Esophagus squamous epithelium (tissue), 5 donors: ENCODE results near the gene HBE1. TPM values are rescaled to one million over a fixed set of nuclear protein-coding genes. Genes with fewer than 3 reads are reported as not detected.
"Not testable (repeated sequence)": the region's sequence is repeated elsewhere in the genome, so short reads cannot be mapped to it uniquely, and the experiment has no call there.

Experiments
- DNase-seq: peaks from one replicate; lab custom pipeline; 2025; lab: John Stamatoyannopoulos, UW
- H3K27ac ChIP-seq, 4 donors: fragments of 200-600 bp; sonication (generic); one replicate each; pipeline ENCODE4 v1.5.1; 2016 to 2019; ENCODE audit warnings: mild to moderate bottlenecking in 1 of 4
- H3K27me3 ChIP-seq, 4 donors: fragments of 200-600 bp; sonication (generic); 1 replicate in 3 of 4; 2 replicates in 1 of 4; pipeline versions ENCODE4 v1.5.1 to v1.6.0; 2017 to 2021; ENCODE audit warnings: antibody characterized with exemption in 1 of 4
- H3K36me3 ChIP-seq, 3 donors: fragments of 200-600 bp; sonication (generic); one replicate each; pipeline ENCODE4 v1.5.1; 2016 to 2019
- H3K4me1 ChIP-seq, 3 donors: fragments of 200-600 bp; sonication (generic); one replicate each; pipeline ENCODE4 v1.5.1; 2017 to 2019
- H3K4me3 ChIP-seq, 4 donors: fragments of 200-600 bp; sonication (generic); 1 replicate in 3 of 4; 2 replicates in 1 of 4; pipeline ENCODE4 v1.5.1; 2016 to 2019; ENCODE audit warnings: mild to moderate bottlenecking in 2 of 4, moderate library complexity in 1 of 4
- H3K9me3 ChIP-seq, 3 donors: fragments of 200-600 bp; sonication (generic); one replicate each; pipeline ENCODE4 v1.5.1; 2016 to 2019
- POLR2A ChIP-seq, 4 donors: fragments of 450-650 bp; IDR thresholded peaks; one replicate each; pipeline ENCODE4 v1.6.1; 2017; ENCODE audit warnings: antibody characterized with exemption in 4 of 4, mild to moderate bottlenecking in 4 of 4, moderate library complexity in 3 of 4
- WGBS, 2 donors: methylation state at CpG; one replicate each; pipeline ENCODE4 v1.1.5; 2018; 5-methylcytosine and 5-hydroxymethylcytosine counted together
- intact Hi-C: fragments of 100-400 bp; cut with DNase I; formaldehyde crosslinking; loops from one replicate; pipeline ENCODE4 v1.15.0; 2022
- total RNA-seq, 4 donors: library from RNA; depleted of rRNA; stranded (reverse); fragments of >200 nt; gene quantifications; one replicate each; pipeline ENCODE4 v1.1.0, GENCODE V29; 2016
- TF ChIP-seq, protein P1 (sequence below), 6 experiments: fragments of 450-650 bp in 4 of 6; fragments of 200-600 bp in 2 of 6; sonication (generic) in 2 of 6; IDR thresholded peaks; one replicate each; pipeline ENCODE4 v1.5.1; 2016 to 2019; ENCODE audit warnings: antibody characterized with exemption in 6 of 6, mild to moderate bottlenecking in 4 of 6, moderate library complexity in 4 of 6
- donor health status: DM: yes; HTN: yes; CAD: no.

HBE1 gene
- total RNA-seq, 4 donors from 2014 or later: not detected

DNA sequence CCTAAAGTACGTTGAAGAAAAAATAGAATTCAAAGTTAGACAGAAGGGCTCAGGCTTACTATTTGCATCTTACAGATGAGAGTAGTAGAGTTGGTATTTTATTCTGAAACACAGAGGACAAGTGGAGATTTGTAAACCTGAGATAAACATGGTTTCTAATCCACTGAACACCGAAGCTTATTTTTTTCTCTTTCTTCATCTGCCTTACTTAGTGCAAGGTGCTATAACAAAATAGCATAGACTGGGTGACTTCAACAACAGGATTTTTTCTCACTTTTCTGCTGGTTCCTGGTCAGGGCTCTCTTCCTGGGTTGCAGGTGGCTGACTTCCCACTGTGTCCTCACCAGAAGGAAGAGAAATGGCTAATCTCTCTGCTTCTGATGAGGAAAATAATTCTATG is 18.0 kb downstream of the HBE1 start:
- WGBS, 2 donors: 48 to 56% methylated on average over 2 of the region's 2 CpGs
- H3K4me3 ChIP-seq: no peak overlapping the region
- no peaks in the 10 kb centered on the region for H3K36me3 ChIP-seq
- DNase-seq: no peak
- intact Hi-C loops: no loop called here
- H3K9me3 ChIP-seq: no peaks in the 10 kb centered on the region
- no peak overlapping the region for H3K27ac ChIP-seq
- H3K27me3 ChIP-seq: no peaks in the 10 kb centered on the region
- TF ChIP-seq POLR2A (IDR thresholded peaks at IDR 0.05): no peak
- TF ChIP-seq, protein P1, sequence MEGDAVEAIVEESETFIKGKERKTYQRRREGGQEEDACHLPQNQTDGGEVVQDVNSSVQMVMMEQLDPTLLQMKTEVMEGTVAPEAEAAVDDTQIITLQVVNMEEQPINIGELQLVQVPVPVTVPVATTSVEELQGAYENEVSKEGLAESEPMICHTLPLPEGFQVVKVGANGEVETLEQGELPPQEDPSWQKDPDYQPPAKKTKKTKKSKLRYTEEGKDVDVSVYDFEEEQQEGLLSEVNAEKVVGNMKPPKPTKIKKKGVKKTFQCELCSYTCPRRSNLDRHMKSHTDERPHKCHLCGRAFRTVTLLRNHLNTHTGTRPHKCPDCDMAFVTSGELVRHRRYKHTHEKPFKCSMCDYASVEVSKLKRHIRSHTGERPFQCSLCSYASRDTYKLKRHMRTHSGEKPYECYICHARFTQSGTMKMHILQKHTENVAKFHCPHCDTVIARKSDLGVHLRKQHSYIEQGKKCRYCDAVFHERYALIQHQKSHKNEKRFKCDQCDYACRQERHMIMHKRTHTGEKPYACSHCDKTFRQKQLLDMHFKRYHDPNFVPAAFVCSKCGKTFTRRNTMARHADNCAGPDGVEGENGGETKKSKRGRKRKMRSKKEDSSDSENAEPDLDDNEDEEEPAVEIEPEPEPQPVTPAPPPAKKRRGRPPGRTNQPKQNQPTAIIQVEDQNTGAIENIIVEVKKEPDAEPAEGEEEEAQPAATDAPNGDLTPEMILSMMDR (IDR thresholded peaks at IDR 0.05): no peak
- no peaks in the 10 kb centered on the region for H3K4me1 ChIP-seq

DNA sequence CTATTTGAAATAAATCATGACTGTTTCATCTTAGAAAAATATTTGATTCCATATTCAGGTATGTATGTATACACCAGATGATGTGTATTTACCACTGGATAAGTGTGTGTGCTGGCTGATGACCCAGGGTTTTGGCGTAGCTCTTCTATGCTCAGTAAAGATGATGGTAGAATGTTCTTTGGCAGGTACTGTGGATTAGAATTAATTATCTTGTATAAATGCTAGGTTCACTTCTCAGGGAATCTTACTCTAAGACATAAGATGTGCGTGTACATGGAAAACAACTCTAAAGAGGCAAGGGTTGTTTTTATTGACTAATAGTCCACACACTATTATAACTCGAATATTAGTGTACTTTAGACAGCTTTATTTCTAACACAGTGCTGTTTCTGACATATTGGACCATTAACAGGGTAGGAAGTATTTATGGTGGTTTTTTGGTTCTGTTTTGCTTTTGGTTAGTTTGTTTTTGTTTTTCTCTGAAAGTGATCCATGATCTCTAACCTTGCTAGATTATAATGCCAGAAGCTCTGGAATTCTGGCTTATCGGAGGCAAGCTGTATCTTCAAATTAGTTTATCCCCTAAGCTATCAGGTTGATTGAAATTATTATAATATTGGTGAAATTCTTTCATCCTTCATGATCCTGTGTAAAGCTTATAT is 19.1 kb downstream of the HBE1 start:
- WGBS, 2 donors: 77 to 81% methylated on average over 4 of the region's 4 CpGs
- DNase-seq: no peak
- TF ChIP-seq, protein P1 (IDR thresholded peaks at IDR 0.05): no peak
- no peak for TF ChIP-seq POLR2A (IDR thresholded peaks at IDR 0.05)
- no peaks in the 10 kb centered on the region for H3K36me3 ChIP-seq
- intact Hi-C loops: no loop called here
- no peak overlapping the region for H3K27ac ChIP-seq
- no peaks in the 10 kb centered on the region for H3K27me3 ChIP-seq
- H3K4me1 ChIP-seq: no peaks in the 10 kb centered on the region
- H3K4me3 ChIP-seq: no peak overlapping the region
- H3K9me3 ChIP-seq: no peaks in the 10 kb centered on the region

DNA sequence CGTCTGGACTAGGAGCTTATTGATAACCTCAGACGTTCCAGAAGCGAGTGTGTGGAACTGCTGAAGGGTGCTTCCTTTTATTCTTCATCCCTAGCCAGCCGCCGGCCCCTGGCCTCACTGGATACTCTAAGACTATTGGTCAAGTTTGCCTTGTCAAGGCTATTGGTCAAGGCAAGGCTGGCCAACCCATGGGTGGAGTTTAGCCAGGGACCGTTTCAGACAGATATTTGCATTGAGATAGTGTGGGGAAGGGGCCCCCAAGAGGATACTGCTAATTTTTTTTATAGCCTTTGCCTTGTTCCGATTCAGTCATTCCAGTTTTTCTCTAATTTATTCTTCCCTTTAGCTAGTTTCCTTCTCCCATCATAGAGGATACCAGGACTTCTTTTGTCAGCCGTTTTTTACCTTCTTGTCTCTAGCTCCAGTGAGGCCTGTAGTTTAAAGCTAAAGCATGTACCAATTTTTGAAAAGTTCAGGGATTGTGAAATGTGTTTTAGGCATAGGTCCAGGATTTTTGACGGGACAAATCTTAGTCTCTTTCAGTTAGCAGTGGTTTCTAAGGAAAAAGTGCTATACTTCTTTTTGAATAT is 19.8 kb downstream of the HBE1 start, which contains the start of gene HBG1:
TSS of gene HBG1 (minus strand) at position 51 of the 590 bp plus-strand sequence. CDS start 53 bp downstream, outside the sequence.
- H3K36me3 ChIP-seq, H3K4me3 ChIP-seq, H3K9me3 ChIP-seq, H3K27me3 ChIP-seq, H3K4me1 ChIP-seq, H3K27ac ChIP-seq, intact Hi-C loops, DNase-seq: not testable (repeated sequence)
- 55 to 67% methylated on average over 3 to 4 of the region's 9 CpGs for WGBS, 2 donors

DNA sequence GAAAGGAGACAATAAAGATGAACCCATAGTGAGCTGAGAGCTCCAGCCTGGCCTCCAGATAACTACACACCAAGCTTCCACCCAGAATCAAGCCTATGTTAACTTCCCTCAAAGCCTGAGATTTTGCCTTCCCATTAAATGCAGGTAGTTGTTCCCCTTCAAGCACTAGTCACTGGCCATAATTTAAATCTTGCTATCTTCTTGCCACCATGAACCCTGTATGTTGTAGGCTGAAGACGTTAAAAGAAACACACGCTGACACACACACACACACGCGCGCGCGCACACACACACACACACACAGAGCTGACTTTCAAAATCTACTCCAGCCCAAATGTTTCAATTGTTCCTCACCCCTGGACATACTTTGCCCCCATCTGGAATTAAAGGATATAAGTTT is 21.2 kb downstream of the HBE1 start:
- H3K27ac ChIP-seq, H3K9me3 ChIP-seq, H3K27me3 ChIP-seq, H3K4me1 ChIP-seq, H3K36me3 ChIP-seq, DNase-seq, H3K4me3 ChIP-seq, intact Hi-C loops: not testable (repeated sequence)
- 100% methylated on average over 2 of the region's 7 CpGs; no CpG with 5 or more reads in 1 of the 2 donors for WGBS, 2 donors

DNA sequence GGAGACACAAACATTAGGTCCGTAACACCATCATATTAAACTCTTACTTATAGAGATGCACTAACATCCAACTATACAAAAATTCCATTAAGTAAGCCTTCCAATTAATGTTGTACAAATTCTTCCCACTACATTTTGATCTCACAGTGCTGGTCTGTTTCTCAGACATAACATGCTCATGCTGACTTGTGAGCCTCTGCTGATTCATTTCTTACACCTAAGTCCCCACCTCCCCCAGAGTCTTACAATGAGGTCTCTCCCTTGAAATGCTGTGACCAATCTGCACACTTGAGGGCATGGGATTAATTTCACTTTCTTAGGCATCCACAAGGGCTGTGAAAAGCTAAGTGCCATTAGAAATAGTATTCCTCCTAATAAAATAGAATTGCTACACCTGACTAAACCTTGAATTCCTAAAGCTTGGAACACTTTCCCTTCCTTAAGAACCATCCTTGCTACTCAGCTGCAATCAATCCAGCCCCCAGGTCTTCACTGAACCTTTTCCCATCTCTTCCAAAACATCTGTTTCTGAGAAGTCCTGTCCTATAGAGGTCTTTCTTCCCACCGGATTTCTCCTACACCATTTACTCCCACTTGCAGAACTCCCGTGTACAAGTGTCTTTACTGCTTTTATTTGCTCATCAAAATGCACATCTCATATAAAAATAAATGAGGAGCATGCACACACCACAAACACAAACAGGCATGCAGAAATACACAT is 22.1 kb downstream of the HBE1 start:
- intact Hi-C loops: no loop called here
- Histone ChIP-seq H3K4me1 (no peaks in the 10 kb centered on the region), H3K27ac (no peak overlapping the region), H3K36me3 (no peaks in the 10 kb centered on the region), H3K27me3 (no peaks in the 10 kb centered on the region), H3K4me3 (no peak overlapping the region), H3K9me3 (no peaks in the 10 kb centered on the region)
- TF ChIP-seq, protein P1 (IDR thresholded peaks at IDR 0.05): no peak
- no peak for TF ChIP-seq POLR2A (IDR thresholded peaks at IDR 0.05)
- no peak for DNase-seq
- WGBS, 2 donors: 77 to 80% methylated on average over 3 of the region's 3 CpGs
